D721Med (cell line): ENCODE measurements around the gene SELENOW.

ENCODE experiments used
- DNase-seq: peaks from one replicate; pipeline ENCODE4 v3.0.0; 2011; ENCODE audit warnings: low spot score; ENCODE audit not compliant: insufficient read length
- FAIRE-seq: peaks from 2 replicates; lab custom pipeline; 2011; peaks lifted over from hg19 to GRCh38; lab: Jason Lieb, UNC
- TF ChIP-seq, protein P1 (sequence below): IDR thresholded peaks from 2 replicates; pipeline ENCODE4 v1.5.1; 2012; ENCODE audit warnings: mild to moderate bottlenecking, control low read depth; ENCODE audit not compliant: insufficient read depth; ENCODE audit errors: missing control alignments

SELENOW gene

GRCh38 chr19:47754206-47755064, 24.1 kb upstream of the SELENOW start:
- FAIRE-seq = no peak
- no peak for DNase-seq
- TF ChIP-seq, protein P1, sequence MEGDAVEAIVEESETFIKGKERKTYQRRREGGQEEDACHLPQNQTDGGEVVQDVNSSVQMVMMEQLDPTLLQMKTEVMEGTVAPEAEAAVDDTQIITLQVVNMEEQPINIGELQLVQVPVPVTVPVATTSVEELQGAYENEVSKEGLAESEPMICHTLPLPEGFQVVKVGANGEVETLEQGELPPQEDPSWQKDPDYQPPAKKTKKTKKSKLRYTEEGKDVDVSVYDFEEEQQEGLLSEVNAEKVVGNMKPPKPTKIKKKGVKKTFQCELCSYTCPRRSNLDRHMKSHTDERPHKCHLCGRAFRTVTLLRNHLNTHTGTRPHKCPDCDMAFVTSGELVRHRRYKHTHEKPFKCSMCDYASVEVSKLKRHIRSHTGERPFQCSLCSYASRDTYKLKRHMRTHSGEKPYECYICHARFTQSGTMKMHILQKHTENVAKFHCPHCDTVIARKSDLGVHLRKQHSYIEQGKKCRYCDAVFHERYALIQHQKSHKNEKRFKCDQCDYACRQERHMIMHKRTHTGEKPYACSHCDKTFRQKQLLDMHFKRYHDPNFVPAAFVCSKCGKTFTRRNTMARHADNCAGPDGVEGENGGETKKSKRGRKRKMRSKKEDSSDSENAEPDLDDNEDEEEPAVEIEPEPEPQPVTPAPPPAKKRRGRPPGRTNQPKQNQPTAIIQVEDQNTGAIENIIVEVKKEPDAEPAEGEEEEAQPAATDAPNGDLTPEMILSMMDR = no peak

DNA sequence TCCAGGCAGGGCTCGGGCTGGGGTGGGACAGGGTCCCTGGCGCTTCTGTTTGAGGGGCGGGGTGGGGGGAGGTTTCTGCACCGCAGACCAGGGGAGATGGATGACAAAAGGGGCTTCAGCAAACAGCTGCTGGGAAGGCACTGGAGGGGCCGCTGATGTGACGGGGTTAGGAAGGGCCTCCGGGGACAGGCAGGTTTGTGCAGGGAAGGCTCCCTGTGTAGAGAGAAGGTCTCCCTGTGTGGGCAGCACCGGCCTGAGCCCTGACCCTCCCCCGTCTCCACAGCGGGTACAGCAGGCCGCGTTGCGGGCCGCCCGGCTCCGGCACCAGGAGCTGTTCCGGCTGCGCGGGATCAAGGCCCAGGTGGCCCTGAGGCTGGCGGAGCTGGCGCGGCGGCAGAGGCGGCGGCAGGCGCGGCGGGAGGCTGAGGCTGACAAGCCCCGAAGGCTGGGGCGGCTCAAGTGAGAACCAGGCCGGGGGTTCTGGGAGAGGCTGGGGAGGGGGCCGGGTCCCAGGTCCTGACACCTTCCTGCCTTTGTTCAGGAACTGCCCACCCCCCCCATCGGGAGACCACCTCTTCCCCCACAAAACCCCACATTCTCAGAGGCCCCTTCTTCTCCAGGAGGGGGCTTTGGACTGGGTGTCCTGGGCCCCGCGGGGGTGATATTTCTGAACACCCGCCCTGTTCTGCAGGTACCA, 23.3 kb upstream of the SELENOW start:
- FAIRE-seq (no peak), DNase-seq (no peak)
- TF ChIP-seq, protein P1 = no peak

DNA sequence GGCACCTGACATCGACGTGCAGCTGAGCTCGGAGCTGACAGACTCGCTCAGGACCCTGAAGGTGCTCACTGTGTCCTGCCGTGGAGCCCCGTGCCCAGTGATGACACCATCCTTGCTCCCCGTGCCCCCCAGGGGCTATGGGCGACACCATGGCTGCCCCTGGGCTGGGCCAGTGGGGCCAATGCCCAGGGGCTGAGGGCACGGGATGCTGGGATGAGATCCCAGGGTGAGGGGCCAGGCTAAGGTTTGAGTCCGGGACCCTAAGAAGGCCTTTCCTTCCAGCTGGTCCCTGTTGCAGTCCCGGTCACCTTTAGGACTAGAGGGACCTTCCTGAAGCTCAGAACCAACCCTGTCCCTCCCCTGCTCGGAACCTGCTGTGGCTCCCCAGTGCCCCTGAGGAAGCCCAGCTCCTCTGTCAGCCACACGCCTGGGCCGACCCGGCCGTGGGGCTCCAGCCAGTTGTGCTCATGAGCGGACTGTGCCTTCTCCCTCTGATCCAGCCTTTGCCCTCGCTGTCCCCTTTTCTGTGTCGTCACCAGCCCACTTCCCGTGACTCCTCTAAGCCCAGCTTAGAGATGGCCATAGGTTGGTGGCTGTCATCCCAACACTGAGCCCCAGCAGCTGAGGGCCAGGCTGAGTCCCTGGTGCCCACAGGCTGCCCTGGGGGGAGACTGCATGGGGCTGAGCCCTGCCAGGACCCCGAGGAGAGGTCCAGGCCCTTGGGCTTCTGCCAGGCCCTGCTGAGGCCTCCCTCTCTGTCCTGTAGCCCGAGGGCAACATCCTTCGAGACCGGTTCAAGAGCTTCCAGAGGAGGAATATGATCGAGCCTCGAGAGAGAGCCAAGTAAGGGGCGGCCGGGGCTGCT, 22.5 kb upstream of the SELENOW start:
- DNase-seq (no peak), FAIRE-seq (no peak)
- TF ChIP-seq, protein P1 = no peak

- DNase-seq (no peak), FAIRE-seq (no peak)
- TF ChIP-seq, protein P1 = no peak
Measured at GRCh38 chr19:47756627-47756929, 21.9 kb upstream of the SELENOW start.

DNA sequence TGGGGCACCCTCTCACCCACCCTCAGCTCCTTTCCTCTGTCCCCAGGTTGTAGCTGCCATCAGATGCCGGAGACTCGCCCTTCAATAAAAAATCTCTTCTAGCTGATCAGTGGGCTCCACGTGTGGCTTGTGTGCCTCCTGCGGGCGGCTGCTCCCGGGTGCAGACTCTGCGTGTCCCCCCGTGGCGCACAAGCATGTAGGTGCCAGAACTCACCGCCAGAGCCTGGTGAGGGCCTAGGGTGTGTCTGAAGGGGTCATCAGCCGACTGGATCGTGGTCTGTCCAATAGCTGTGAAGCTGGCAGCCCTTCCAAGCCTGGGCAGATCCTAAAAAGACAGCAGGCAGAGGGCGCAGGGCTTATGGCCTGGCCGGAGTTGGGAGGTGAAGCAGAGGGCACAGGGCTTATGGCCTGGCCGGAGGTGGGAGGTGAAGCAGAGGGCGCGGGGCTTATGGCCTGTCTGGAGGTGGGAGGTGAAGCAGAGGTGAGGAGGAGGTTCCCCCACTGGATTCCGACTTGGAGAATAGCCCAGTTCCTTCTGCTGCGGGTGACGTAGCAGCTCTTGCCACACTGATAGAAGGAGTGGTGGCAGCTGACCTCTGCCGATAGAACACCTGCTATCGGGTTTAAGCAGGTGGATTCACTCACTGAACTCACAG, 21.4 kb upstream of the SELENOW start:
- TF ChIP-seq, protein P1 = no peak
- FAIRE-seq (no peak), DNase-seq (no peak)

DNA sequence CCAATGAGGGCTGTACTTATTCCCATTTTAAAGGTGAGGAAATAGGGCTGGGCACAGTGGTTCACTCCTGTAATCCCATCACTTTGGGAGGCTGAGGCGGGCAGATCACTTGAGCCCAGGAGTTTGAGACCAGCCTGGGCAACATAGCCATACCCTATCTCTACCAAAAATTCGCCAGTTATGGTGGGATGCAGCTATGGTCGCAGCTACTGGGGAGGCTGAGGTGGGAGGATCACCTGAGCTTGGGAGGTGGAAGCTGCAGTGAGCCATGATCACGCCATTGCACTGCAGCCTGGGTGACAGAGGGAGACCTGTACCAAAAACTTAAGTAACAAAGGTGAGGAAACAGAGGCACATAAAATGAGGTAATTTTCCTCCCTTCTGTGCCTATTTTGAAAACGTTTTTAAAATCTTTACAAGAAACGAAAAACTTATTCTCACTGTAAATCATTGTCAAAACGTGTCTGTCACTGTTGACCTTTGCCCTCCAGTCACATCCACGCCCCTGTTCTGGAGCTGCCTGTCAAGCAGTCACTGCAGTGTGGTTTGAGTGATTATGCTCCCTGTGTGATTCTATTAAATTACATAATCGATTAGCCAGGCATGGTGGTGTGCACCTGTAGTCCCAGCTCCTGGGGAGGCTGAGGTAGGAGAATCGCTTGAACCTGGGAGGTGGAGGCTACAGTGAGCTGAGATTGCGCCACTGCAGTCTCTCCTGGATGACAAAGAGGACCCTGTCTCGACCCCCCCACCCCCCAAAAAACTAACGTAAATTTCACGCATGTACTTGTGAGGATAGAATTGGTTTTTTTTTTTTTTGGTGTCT, 20.7 kb upstream of the SELENOW start:
- no peak for DNase-seq
- TF ChIP-seq, protein P1 = no peak
- FAIRE-seq = no peak
